HEK293 (cell line): ENCODE results near the gene ZNF775.

ENCODE experiments used
- CTCF ChIA-PET: fragments of 350-600 bp; formaldehyde crosslinking; extraction: SDS; loops from one replicate; lab custom pipeline; 2021; ENCODE audit warnings: antibody characterized with exemption; lab: Yijun Ruan, JAX
- POLR2A ChIA-PET: fragments of 300-600 bp; formaldehyde crosslinking; extraction: SDS; loops from one replicate; lab custom pipeline; 2020; ENCODE audit warnings: antibody characterized with exemption, inconsistent platforms; lab: Yijun Ruan, JAX
- H3K27ac ChIP-seq: fragments of 200-500 bp; sonication (Bioruptor generic); 2 replicates; pipeline ENCODE4 v1.5.1; 2014; ENCODE audit warnings: low read depth, low read length, control low read depth, inconsistent platforms; ENCODE audit errors: extremely low read depth
- H3K36me3 ChIP-seq, 2 experiments: fragments of 200-500 bp in 1 of 2; sonication (Bioruptor generic) in 1 of 2; 1 replicate in 1 of 2; 2 replicates in 1 of 2; pipeline ENCODE4 v1.5.1; 2014 to 2017; ENCODE audit warnings: inconsistent platforms in 2 of 2, low read length in 2 of 2; ENCODE audit not compliant: control insufficient read depth in 2 of 2, insufficient read depth in 1 of 2
- H3K4me1 ChIP-seq: fragments of 200-500 bp; sonication (Bioruptor generic); 2 replicates; pipeline ENCODE4 v1.5.1; 2014; ENCODE audit warnings: mild to moderate bottlenecking, low read length, inconsistent platforms; ENCODE audit not compliant: control insufficient read depth, insufficient read depth
- H3K4me3 ChIP-seq: 2 replicates; pipeline ENCODE4 v1.5.1; 2011; ENCODE audit warnings: low read depth, mild to moderate bottlenecking, control low read depth, low read length, moderate library complexity
- H3K9me3 ChIP-seq: fragments of 200-500 bp; sonication (Bioruptor generic); 2 replicates; pipeline ENCODE4 v1.5.1; 2014; ENCODE audit warnings: low read depth, low read length, inconsistent platforms; ENCODE audit not compliant: control insufficient read depth, insufficient read depth
- ATF2 ChIP-seq: fragments of 450-650 bp; formaldehyde crosslinking; IDR thresholded peaks from 2 replicates; pipeline ENCODE4 v1.5.1; 2016; ENCODE audit warnings: missing biosample characterization, missing genetic modification characterization, low read depth
- EGR2 ChIP-seq: fragments of 450-650 bp; formaldehyde crosslinking; IDR thresholded peaks from 2 replicates; pipeline ENCODE4 v1.5.1; 2016; ENCODE audit warnings: low read depth, missing biosample characterization, missing genetic modification characterization
- GLI2 ChIP-seq: fragments of 450-650 bp; formaldehyde crosslinking; IDR thresholded peaks from 2 replicates; pipeline ENCODE4; 2017; ENCODE audit warnings: missing biosample characterization, missing genetic modification characterization, low read depth, borderline replicate concordance
- GLIS2 ChIP-seq: fragments of 450-650 bp; formaldehyde crosslinking; IDR thresholded peaks from 2 replicates; pipeline ENCODE4 v1.5.1; 2016; ENCODE audit warnings: missing biosample characterization, missing genetic modification characterization
- KLF10 ChIP-seq: fragments of 450-650 bp; IDR thresholded peaks from 2 replicates; pipeline ENCODE4 v1.5.1; 2018; ENCODE audit warnings: missing biosample characterization, mild to moderate bottlenecking, missing genetic modification characterization
- MZF1 ChIP-seq: fragments of 450-650 bp; formaldehyde crosslinking; IDR thresholded peaks from 2 replicates; pipeline ENCODE4 v1.5.1; 2017; ENCODE audit warnings: missing biosample characterization, missing genetic modification characterization, borderline replicate concordance
- OVOL3 ChIP-seq: fragments of 450-650 bp; formaldehyde crosslinking; IDR thresholded peaks from 2 replicates; pipeline ENCODE4 v1.5.1; 2016; ENCODE audit warnings: missing biosample characterization, missing genetic modification characterization
- SETDB1 ChIP-seq: IDR thresholded peaks from one replicate; pipeline ENCODE4 v1.6.1; 2017; ENCODE audit warnings: mild to moderate bottlenecking, low read length, moderate library complexity, mixed read lengths; ENCODE audit not compliant: insufficient read length
- TCF7L2 ChIP-seq: IDR thresholded peaks from 2 replicates; pipeline ENCODE4 v1.6.1; 2011; ENCODE audit warnings: low read depth, mild to moderate bottlenecking, inconsistent platforms, low read length, moderate library complexity, borderline replicate concordance
- ZFP3 ChIP-seq: fragments of 450-650 bp; formaldehyde crosslinking; IDR thresholded peaks from 2 replicates; pipeline ENCODE4 v1.5.1; 2016; ENCODE audit warnings: low read depth, missing biosample characterization, missing genetic modification characterization
- ZFP69B ChIP-seq: fragments of 450-650 bp; formaldehyde crosslinking; IDR thresholded peaks from 2 replicates; pipeline ENCODE4 v1.5.1; 2016; ENCODE audit warnings: missing biosample characterization, missing genetic modification characterization
- ZNF132 ChIP-seq: fragments of 450-650 bp; formaldehyde crosslinking; IDR thresholded peaks from 2 replicates; pipeline ENCODE4 v1.5.1; 2017; ENCODE audit warnings: missing biosample characterization, missing genetic modification characterization, borderline replicate concordance
- ZNF138 ChIP-seq: fragments of 450-650 bp; formaldehyde crosslinking; IDR thresholded peaks from 2 replicates; pipeline ENCODE4 v1.5.1; 2016; ENCODE audit warnings: missing biosample characterization, missing genetic modification characterization, borderline replicate concordance
- ZNF184 ChIP-seq: fragments of 450-650 bp; IDR thresholded peaks from 2 replicates; pipeline ENCODE4 v1.5.1; 2018; ENCODE audit warnings: missing biosample characterization, mild to moderate bottlenecking, missing genetic modification characterization
- ZNF214 ChIP-seq: fragments of 450-650 bp; formaldehyde crosslinking; IDR thresholded peaks from 2 replicates; pipeline ENCODE4 v1.5.1; 2017; ENCODE audit warnings: missing biosample characterization, mild to moderate bottlenecking, missing genetic modification characterization, borderline replicate concordance
- ZNF398 ChIP-seq: fragments of 450-650 bp; formaldehyde crosslinking; IDR thresholded peaks from 2 replicates; pipeline ENCODE4 v1.5.1; 2017; ENCODE audit warnings: missing biosample characterization, missing genetic modification characterization
- ZNF510 ChIP-seq: fragments of 450-650 bp; formaldehyde crosslinking; IDR thresholded peaks from 2 replicates; pipeline ENCODE4 v1.5.1; 2018; ENCODE audit warnings: mild to moderate bottlenecking, missing genetic modification characterization, missing biosample characterization; ENCODE audit not compliant: insufficient replicate concordance
- ZNF558 ChIP-seq: fragments of 450-650 bp; formaldehyde crosslinking; IDR thresholded peaks from 2 replicates; pipeline ENCODE4 v1.5.1; 2016; ENCODE audit warnings: missing biosample characterization, missing genetic modification characterization
- ZNF610 ChIP-seq: fragments of 450-650 bp; formaldehyde crosslinking; IDR thresholded peaks from 2 replicates; pipeline ENCODE4 v1.5.1; 2016; ENCODE audit warnings: missing biosample characterization, missing genetic modification characterization, borderline replicate concordance
- ZNF626 ChIP-seq: fragments of 450-650 bp; sonication (Bioruptor Pico); formaldehyde crosslinking; IDR thresholded peaks from 2 replicates; pipeline ENCODE4 v1.5.1; 2018; ENCODE audit warnings: missing biosample characterization, missing genetic modification characterization, inconsistent platforms
- ZSCAN16 ChIP-seq: fragments of 450-650 bp; formaldehyde crosslinking; IDR thresholded peaks from 2 replicates; pipeline ENCODE4 v1.5.1; 2016; ENCODE audit warnings: missing biosample characterization, missing genetic modification characterization
- ZXDB ChIP-seq: fragments of 450-650 bp; formaldehyde crosslinking; IDR thresholded peaks from 2 replicates; pipeline ENCODE4 v1.5.1; 2016; ENCODE audit warnings: missing biosample characterization, missing genetic modification characterization
- TF ChIP-seq, protein P1 (sequence below): fragments of 450-650 bp; formaldehyde crosslinking; IDR thresholded peaks from 2 replicates; pipeline ENCODE4; 2016; ENCODE audit warnings: missing biosample characterization, missing genetic modification characterization
- TF ChIP-seq, protein P2 (sequence below): fragments of 450-650 bp; formaldehyde crosslinking; IDR thresholded peaks from 2 replicates; pipeline ENCODE4 v1.5.1; 2017; ENCODE audit warnings: missing biosample characterization, missing genetic modification characterization
- TF ChIP-seq, protein P3 (sequence below): fragments of 450-650 bp; formaldehyde crosslinking; IDR thresholded peaks from 2 replicates; pipeline ENCODE4 v1.5.1; 2016; ENCODE audit warnings: missing biosample characterization, missing genetic modification characterization

Gene ZNF775

GRCh38 chr7:150439967-150440366 lies 60.8 kb downstream of the ZNF775 start:
- Histone ChIP-seq H3K4me1 (no peaks in the 10 kb centered on the region), H3K36me3 (no peaks in the 10 kb centered on the region), H3K27ac (no peak overlapping the region), H3K4me3 (no peak overlapping the region), H3K9me3 (no peaks in the 10 kb centered on the region)
- ChIA-PET CTCF (interaction anchor here (1.0 to 1.2 kb wide), 2 partner anchors 9 to 155 kb away, joined by 3 to 5 read pairs; no protein-coding TSS in a partner anchor), POLR2A (no interaction called here)
- TF ChIP-seq TCF7L2 (no peak), EGR2 (tag by site-specific recombination) (no peak), KLF10 (tag by site-specific recombination) (no peak), ZNF184 (no peak), ZNF138 (tag by site-specific recombination) (no peak), MZF1 (no peak), OVOL3 (no peak), ZNF610 (tag by site-specific recombination) (no peak), GLI2 (tag by site-specific recombination) (no peak), ZNF626 (tag by site-specific recombination) (no peak), ZNF558 (tag by site-specific recombination) (no peak), ZSCAN16 (tag by site-specific recombination) (no peak), ZFP3 (tag by site-specific recombination) (no peak), ZNF510 (no peak), ZNF398 (tag by site-specific recombination) (no peak), ZNF132 (no peak), GLIS2 (no peak)
- TF ChIP-seq, protein P1, sequence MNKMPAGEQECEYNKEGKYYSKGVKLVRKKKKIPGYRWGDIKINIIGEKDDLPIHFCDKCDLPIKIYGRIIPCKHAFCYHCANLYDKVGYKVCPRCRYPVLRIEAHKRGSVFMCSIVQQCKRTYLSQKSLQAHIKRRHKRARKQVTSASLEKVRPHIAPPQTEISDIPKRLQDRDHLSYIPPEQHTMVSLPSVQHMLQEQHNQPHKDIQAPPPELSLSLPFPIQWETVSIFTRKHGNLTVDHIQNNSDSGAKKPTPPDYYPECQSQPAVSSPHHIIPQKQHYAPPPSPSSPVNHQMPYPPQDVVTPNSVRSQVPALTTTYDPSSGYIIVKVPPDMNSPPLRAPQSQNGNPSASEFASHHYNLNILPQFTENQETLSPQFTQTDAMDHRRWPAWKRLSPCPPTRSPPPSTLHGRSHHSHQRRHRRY (tag by site-specific recombination) = no peak

- no peaks in the 10 kb centered on the region for H3K36me3 ChIP-seq
- H3K9me3 ChIP-seq = no peaks in the 10 kb centered on the region
- ChIA-PET POLR2A (no interaction called here), CTCF (interaction anchor here (1.3 kb wide), 1 partner anchor 20 kb away, joined by 3 read pairs; no protein-coding TSS in a partner anchor)
- TF ChIP-seq ZNF214 (tag by site-specific recombination) (no peak), SETDB1 (peak; percentile 12)
- no peak overlapping the region for H3K4me3 ChIP-seq
- no peaks in the 10 kb centered on the region for H3K4me1 ChIP-seq
- no peak overlapping the region for H3K27ac ChIP-seq
Observed at GRCh38 chr7:150441524-150441923, 62.4 kb downstream of the ZNF775 start.

GRCh38 chr7:150442811-150443210 lies 63.7 kb downstream of the ZNF775 start:
- CTCF ChIA-PET = no interaction called here
- TF ChIP-seq ZXDB (tag by site-specific recombination) = no peak
- TF ChIP-seq ZFP69B (tag by site-specific recombination) = no peak
- TF ChIP-seq ATF2 (tag by site-specific recombination) = no peak
- TF ChIP-seq, protein P2, sequence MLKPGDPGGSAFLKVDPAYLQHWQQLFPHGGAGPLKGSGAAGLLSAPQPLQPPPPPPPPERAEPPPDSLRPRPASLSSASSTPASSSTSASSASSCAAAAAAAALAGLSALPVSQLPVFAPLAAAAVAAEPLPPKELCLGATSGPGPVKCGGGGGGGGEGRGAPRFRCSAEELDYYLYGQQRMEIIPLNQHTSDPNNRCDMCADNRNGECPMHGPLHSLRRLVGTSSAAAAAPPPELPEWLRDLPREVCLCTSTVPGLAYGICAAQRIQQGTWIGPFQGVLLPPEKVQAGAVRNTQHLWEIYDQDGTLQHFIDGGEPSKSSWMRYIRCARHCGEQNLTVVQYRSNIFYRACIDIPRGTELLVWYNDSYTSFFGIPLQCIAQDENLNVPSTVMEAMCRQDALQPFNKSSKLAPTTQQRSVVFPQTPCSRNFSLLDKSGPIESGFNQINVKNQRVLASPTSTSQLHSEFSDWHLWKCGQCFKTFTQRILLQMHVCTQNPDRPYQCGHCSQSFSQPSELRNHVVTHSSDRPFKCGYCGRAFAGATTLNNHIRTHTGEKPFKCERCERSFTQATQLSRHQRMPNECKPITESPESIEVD (tag by site-specific recombination) = no peak
- TF ChIP-seq, protein P3, sequence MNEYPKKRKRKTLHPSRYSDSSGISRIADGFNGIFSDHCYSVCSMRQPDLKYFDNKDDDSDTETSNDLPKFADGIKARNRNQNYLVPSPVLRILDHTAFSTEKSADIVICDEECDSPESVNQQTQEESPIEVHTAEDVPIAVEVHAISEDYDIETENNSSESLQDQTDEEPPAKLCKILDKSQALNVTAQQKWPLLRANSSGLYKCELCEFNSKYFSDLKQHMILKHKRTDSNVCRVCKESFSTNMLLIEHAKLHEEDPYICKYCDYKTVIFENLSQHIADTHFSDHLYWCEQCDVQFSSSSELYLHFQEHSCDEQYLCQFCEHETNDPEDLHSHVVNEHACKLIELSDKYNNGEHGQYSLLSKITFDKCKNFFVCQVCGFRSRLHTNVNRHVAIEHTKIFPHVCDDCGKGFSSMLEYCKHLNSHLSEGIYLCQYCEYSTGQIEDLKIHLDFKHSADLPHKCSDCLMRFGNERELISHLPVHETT (tag by site-specific recombination) = no peak

More at GRCh38 chr7:150442811-150443210, 63.7 kb downstream of the ZNF775 start:
- Histone ChIP-seq H3K4me1 (no peaks in the 10 kb centered on the region), H3K4me3 (no peak overlapping the region), H3K36me3 (no peaks in the 10 kb centered on the region), H3K27ac (no peak overlapping the region), H3K9me3 (no peaks in the 10 kb centered on the region)
- POLR2A ChIA-PET = no interaction called here
